Spleen (tissue), 7 donors: ENCODE measurements around the gene MPO.

Experiments used
- POLR2A ChIP-seq, 3 donors: fragments of 450-650 bp; IDR thresholded peaks; one replicate each; pipeline ENCODE4 v1.5.1; 2017; ENCODE audit warnings: antibody characterized with exemption in 3 of 3, mild to moderate bottlenecking in 1 of 3
- POLR2AphosphoS5 ChIP-seq, 3 donors: sonication (generic); formaldehyde crosslinking; IDR thresholded peaks; one replicate each; pipeline ENCODE4 v1.5.1; 2017; ENCODE audit warnings: antibody characterized with exemption in 3 of 3
- TF ChIP-seq, protein P1 (sequence below), 11 experiments: fragments of 200-600 bp in 7 of 11; fragments of 450-650 bp in 4 of 11; sonication (generic) in 4 of 11; IDR thresholded peaks in 8 of 11; conservative IDR thresholded peaks in 3 of 11; 1 replicate in 7 of 11; 2 replicates in 4 of 11; pipeline versions ENCODE4 v1.4.0 to v1.8.0; 2016 to 2021; ENCODE audit warnings: antibody characterized with exemption in 11 of 11, inconsistent platforms in 4 of 11, mild to moderate bottlenecking in 1 of 11
- donor health status: DM: no; HTN: no; CAD: no; lungs with moderate emphysema.
- donor health status: DM: no; HTN: no; CAD: no.
- donor health status: DM: no; HTN: no; CAD: no.

DNA sequence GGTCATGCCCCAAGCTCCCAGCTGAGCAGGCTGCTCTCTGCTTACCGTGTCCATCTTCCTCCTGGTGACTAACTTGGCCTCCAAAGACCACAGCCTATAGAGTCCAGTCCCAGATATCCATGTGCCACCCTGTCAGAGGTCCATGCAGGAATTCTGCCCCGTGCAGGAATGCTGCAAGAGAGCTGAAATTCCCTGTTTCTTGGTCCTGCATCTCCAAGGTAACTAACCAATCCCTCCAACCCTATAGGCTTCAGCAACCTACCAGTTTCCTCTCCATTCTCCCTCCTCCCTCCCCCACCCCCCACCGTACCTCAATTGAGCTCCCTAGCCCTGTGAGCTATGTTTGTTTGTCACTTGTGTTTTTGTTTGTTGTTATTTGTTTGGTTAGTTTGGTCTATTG is 52.1 kb downstream of the MPO start:
- TF ChIP-seq, protein P1, sequence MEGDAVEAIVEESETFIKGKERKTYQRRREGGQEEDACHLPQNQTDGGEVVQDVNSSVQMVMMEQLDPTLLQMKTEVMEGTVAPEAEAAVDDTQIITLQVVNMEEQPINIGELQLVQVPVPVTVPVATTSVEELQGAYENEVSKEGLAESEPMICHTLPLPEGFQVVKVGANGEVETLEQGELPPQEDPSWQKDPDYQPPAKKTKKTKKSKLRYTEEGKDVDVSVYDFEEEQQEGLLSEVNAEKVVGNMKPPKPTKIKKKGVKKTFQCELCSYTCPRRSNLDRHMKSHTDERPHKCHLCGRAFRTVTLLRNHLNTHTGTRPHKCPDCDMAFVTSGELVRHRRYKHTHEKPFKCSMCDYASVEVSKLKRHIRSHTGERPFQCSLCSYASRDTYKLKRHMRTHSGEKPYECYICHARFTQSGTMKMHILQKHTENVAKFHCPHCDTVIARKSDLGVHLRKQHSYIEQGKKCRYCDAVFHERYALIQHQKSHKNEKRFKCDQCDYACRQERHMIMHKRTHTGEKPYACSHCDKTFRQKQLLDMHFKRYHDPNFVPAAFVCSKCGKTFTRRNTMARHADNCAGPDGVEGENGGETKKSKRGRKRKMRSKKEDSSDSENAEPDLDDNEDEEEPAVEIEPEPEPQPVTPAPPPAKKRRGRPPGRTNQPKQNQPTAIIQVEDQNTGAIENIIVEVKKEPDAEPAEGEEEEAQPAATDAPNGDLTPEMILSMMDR (IDR thresholded peaks at IDR 0.05 in 8 of 11, conservative IDR thresholded peaks at IDR 0.05 in 3 of 11) = no peak
- TF ChIP-seq POLR2A (IDR thresholded peaks at IDR 0.05) = no peak
- no peak for TF ChIP-seq POLR2AphosphoS5 (IDR thresholded peaks at IDR 0.05)
